Vagina (tissue), 2 donors: ENCODE results near the gene MAPKAPK5. TPM values are rescaled to one million over a fixed set of nuclear protein-coding genes. Genes with fewer than 3 reads are reported as not detected.

Source experiments
- DNase-seq, 2 donors: peaks; one replicate each; pipeline ENCODE4 v3.0.0-alpha.2; 2017; ENCODE audit errors: extremely low spot score in 2 of 2
- H3K27ac ChIP-seq: fragments of 200-600 bp; sonication (generic); one replicate; pipeline ENCODE4 v1.5.1; 2019
- H3K27me3 ChIP-seq: fragments of 200-600 bp; sonication (generic); one replicate; pipeline ENCODE4 v1.5.1; 2019
- H3K36me3 ChIP-seq, 2 donors: fragments of 200-600 bp; sonication (generic); one replicate each; pipeline ENCODE4 v1.5.1; 2017 to 2019
- H3K4me1 ChIP-seq: fragments of 200-600 bp; sonication (generic); one replicate; pipeline ENCODE4 v1.5.1; 2019
- H3K4me3 ChIP-seq, 2 donors: fragments of 200-600 bp; sonication (generic); 1 replicate in 1 of 2; 2 replicates in 1 of 2; pipeline ENCODE4 v1.5.1; 2016 to 2019
- H3K9me3 ChIP-seq: fragments of 200-600 bp; sonication (generic); one replicate; pipeline ENCODE4 v1.5.1; 2019
- CTCF ChIP-seq, 3 experiments: fragments of 450-650 bp in 2 of 3; fragments of 200-600 bp in 1 of 3; sonication (generic) in 1 of 3; IDR thresholded peaks; one replicate each; pipeline ENCODE4 v1.5.1; 2017 to 2019; ENCODE audit warnings: antibody characterized with exemption in 3 of 3, mild to moderate bottlenecking in 2 of 3, moderate library complexity in 2 of 3
- POLR2A ChIP-seq, 2 donors: fragments of 450-650 bp; IDR thresholded peaks; one replicate each; pipeline ENCODE4 v1.6.1; 2017; ENCODE audit warnings: antibody characterized with exemption in 2 of 2, mild to moderate bottlenecking in 2 of 2, moderate library complexity in 2 of 2
- POLR2AphosphoS5 ChIP-seq, 2 donors: sonication (generic); formaldehyde crosslinking; IDR thresholded peaks; one replicate each; pipeline ENCODE4 v1.9.0; 2017; ENCODE audit warnings: antibody characterized with exemption in 2 of 2, mild to moderate bottlenecking in 2 of 2, low read depth in 1 of 2; ENCODE audit not compliant: insufficient read depth in 1 of 2
- intact Hi-C: fragments of 100-400 bp; cut with DNase I; formaldehyde crosslinking; loops from one replicate; pipeline ENCODE4 v1.15.1; 2023
- total RNA-seq: library from RNA; depleted of rRNA; stranded (reverse); fragments of >200 nt; gene quantifications from one replicate; pipeline ENCODE4 v1.2.3, GENCODE V29; 2016

Gene MAPKAPK5
- 35.1 TPM for total RNA-seq

GRCh38 chr12:111841750-111842555 lies at the start of gene MAPKAPK5:
Gene MAPKAPK5, plus strand, starts transcription at chr12:111842228. Its CDS starts 506 bp downstream, at chr12:111842734.
- Histone ChIP-seq H3K27ac (peak within 1 kb of the TSS; percentile 83), H3K4me1 (peaks cover 46% of the 10 kb centered on the region), H3K4me3 (peak within 1 kb of the TSS; percentile 86 to 93), H3K27me3 (no peaks in the 10 kb centered on the region), H3K36me3 (peaks cover 0 to 11% of the 10 kb centered on the region in 2 donors), H3K9me3 (no peaks in the 10 kb centered on the region)
- intact Hi-C loops, result loop anchor here (10.0 kb wide), 1 partner anchor 957 kb away; no protein-coding TSS in a partner anchor
- peak; percentile 94 to 97 for DNase-seq
- TF ChIP-seq POLR2A (IDR thresholded peaks at IDR 0.05) (peak in 1 of 2 donors; percentile 30), CTCF (IDR thresholded peaks at IDR 0.05) (peak in 1 of 3 experiments; percentile 5), POLR2AphosphoS5 (IDR thresholded peaks at IDR 0.05; ENCODE audit: insufficient read depth in 1 of 2, low read depth in 1 of 2) (peak; percentile 95 to 99)

GRCh38 chr12:111792856-111793235 lies 49.2 kb upstream of the MAPKAPK5 start:
- no peaks in the 10 kb centered on the region for H3K27me3 ChIP-seq
- no peak for TF ChIP-seq POLR2AphosphoS5 (IDR thresholded peaks at IDR 0.05; ENCODE audit: insufficient read depth in 1 of 2, low read depth in 1 of 2)
- no peak for TF ChIP-seq POLR2A (IDR thresholded peaks at IDR 0.05)
- peaks cover 0 to 74% of the 10 kb centered on the region in 2 donors for H3K36me3 ChIP-seq
- no peak for DNase-seq
- no peaks in the 10 kb centered on the region for H3K4me1 ChIP-seq
- H3K9me3 ChIP-seq, result no peaks in the 10 kb centered on the region
- no peak overlapping the region for H3K4me3 ChIP-seq
- intact Hi-C loops, result no loop called here
- no peak overlapping the region for H3K27ac ChIP-seq

- intact Hi-C loops, result no loop called here
- TF ChIP-seq CTCF (IDR thresholded peaks at IDR 0.05) (no peak), POLR2A (IDR thresholded peaks at IDR 0.05) (no peak), POLR2AphosphoS5 (IDR thresholded peaks at IDR 0.05; ENCODE audit: insufficient read depth in 1 of 2, low read depth in 1 of 2) (no peak)
- Histone ChIP-seq H3K4me3 (no peak overlapping the region), H3K36me3 (peaks cover 0 to 87% of the 10 kb centered on the region in 2 donors), H3K27ac (no peak overlapping the region), H3K9me3 (no peaks in the 10 kb centered on the region), H3K4me1 (no peaks in the 10 kb centered on the region), H3K27me3 (no peaks in the 10 kb centered on the region)
- no peak for DNase-seq
Measured at GRCh38 chr12:111798182-111798581, 43.8 kb upstream of the MAPKAPK5 start.

GRCh38 chr12:111799758-111800157 lies 42.3 kb upstream of the MAPKAPK5 start:
- Histone ChIP-seq H3K4me1 (no peaks in the 10 kb centered on the region), H3K27me3 (no peaks in the 10 kb centered on the region), H3K4me3 (no peak overlapping the region), H3K9me3 (no peaks in the 10 kb centered on the region), H3K36me3 (peaks cover 0 to 84% of the 10 kb centered on the region in 2 donors), H3K27ac (no peak overlapping the region)
- TF ChIP-seq POLR2AphosphoS5 (IDR thresholded peaks at IDR 0.05; ENCODE audit: insufficient read depth in 1 of 2, low read depth in 1 of 2) (no peak), CTCF (IDR thresholded peaks at IDR 0.05) (no peak), POLR2A (IDR thresholded peaks at IDR 0.05) (no peak)
- DNase-seq, result no peak
- intact Hi-C loops, result no loop called here

- TF ChIP-seq CTCF (IDR thresholded peaks at IDR 0.05) (no peak), POLR2A (IDR thresholded peaks at IDR 0.05) (no peak)
- Histone ChIP-seq H3K4me3 (no peak overlapping the region), H3K9me3 (no peaks in the 10 kb centered on the region), H3K4me1 (no peaks in the 10 kb centered on the region), H3K36me3 (peaks cover 0 to 74% of the 10 kb centered on the region in 2 donors), H3K27ac (no peak overlapping the region), H3K27me3 (no peaks in the 10 kb centered on the region)
- intact Hi-C loops, result no loop called here
- DNase-seq, result no peak
Measured at GRCh38 chr12:111803038-111803626, 38.9 kb upstream of the MAPKAPK5 start.
